ENCODE results near the gene SPAG17. TPM values are rescaled to one million over a fixed set of nuclear protein-coding genes. Genes with fewer than 3 reads are reported as not detected.

The SPAG17 gene
- total and polyA plus RNA-seq, 2 of the 4 experiments (the other 2 are of a cell fraction) = 0.10 TPM; not detected in 1

DNA sequence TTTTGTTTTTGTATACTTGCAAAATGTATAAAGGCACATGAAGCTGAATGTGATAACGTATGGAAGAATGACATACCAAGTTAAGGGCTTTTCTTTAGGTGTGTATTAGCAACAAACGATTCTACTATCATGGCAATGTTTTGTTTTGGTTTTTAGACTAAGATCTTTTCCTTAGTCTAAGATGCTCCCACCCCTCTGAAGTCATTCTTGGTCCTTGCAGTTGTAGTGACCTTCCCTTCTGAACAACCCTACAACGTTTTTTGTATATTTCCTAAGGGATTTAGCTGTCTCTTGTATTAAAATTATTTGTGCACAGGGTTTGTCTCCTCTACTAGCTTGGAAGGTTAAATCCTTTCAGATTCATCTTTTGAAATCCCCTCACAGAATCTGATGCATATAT is 61.0 kb downstream of the SPAG17 start:
- H3K9me1 ChIP-seq (ENCODE audit: insufficient read depth, low read length) = no peaks in the 10 kb centered on the region
- no peak overlapping the region for H3K4me3 ChIP-seq (ENCODE audit: insufficient read depth, low read depth, low read length)
- POLR2A ChIA-PET (ENCODE audit: unreplicated experiment) = no interaction called here
- no peak for ATAC-seq (ENCODE audit: low read depth)
- H4K91ac ChIP-seq (ENCODE audit: insufficient read depth, low read depth, low read length) = no peak overlapping the region
- H3K36me3 ChIP-seq (ENCODE audit: control insufficient read depth, insufficient read depth, low read length) = no peaks in the 10 kb centered on the region
- H3K4ac ChIP-seq (ENCODE audit: low read depth, low read length) = no peak overlapping the region
- no peak overlapping the region for H2BK20ac ChIP-seq (ENCODE audit: low read depth, low read length)
- no peak overlapping the region for H2AFZ ChIP-seq (replicated peaks; ENCODE audit: low read length, poor library complexity)
- no peak overlapping the region for H2BK15ac ChIP-seq (ENCODE audit: low read depth, low read length)
- H3K56ac ChIP-seq (ENCODE audit: extremely low read depth, insufficient read depth, low read length) = no peak overlapping the region
- no peak for DNase-seq
- H2BK120ac ChIP-seq (ENCODE audit: low read depth, low read length) = no peak overlapping the region
- 100% methylated on average over 1 of the region's 3 CpGs; no CpG with 5 or more reads in 1 of the 2 experiments for WGBS, 2 experiments (ENCODE audit: extremely low coverage in 2 of 2, insufficient read length in 1 of 2)
- BruUV-seq (replicated peaks) = no TSS peak
- no peak overlapping the region for H3K18ac ChIP-seq (ENCODE audit: low read depth, low read length)
- H3K14ac ChIP-seq (replicated peaks; ENCODE audit: low read depth, low read length) = no peak overlapping the region
- no peaks in the 10 kb centered on the region for H4K20me1 ChIP-seq (ENCODE audit: insufficient read depth, low read length)
- H2BK5ac ChIP-seq (ENCODE audit: low read depth, low read length, poor library complexity, severe bottlenecking) = no peak overlapping the region
- peaks cover 2% of the 10 kb centered on the region; the same call in 1 of the 2 replicates for H3K4me1 ChIP-seq (ENCODE audit: control insufficient read depth, insufficient read depth, low read length)
- H2AK5ac ChIP-seq (ENCODE audit: low read depth, low read length) = no peak overlapping the region
- in situ Hi-C loops (cut with MboI; ENCODE audit: low sequenced_read_pairs) = no loop called here
- CTCF ChIA-PET = no interaction called here
- H3K79me1 ChIP-seq (ENCODE audit: low read depth in 1 of 2, low read length in 2 of 2) = no peaks in the 10 kb centered on the region
- no peaks in the 10 kb centered on the region for H3K9me3 ChIP-seq (ENCODE audit: control insufficient read depth, insufficient read depth, low read length)
- no peaks in the 10 kb centered on the region; the same call in 1 of the 2 replicates for H3K27me3 ChIP-seq (ENCODE audit: control insufficient read depth, insufficient read depth, low read length)
- no peak overlapping the region for H3K23ac ChIP-seq (ENCODE audit: low read depth, low read length)
- H4K5ac ChIP-seq (ENCODE audit: low read depth, low read length) = no peak overlapping the region
- H3K4me2 ChIP-seq (ENCODE audit: low read depth, low read length) = no peak overlapping the region
- no peak overlapping the region for H3K9ac ChIP-seq (ENCODE audit: low read depth, low read length)
- H4K8ac ChIP-seq (ENCODE audit: low read depth in 2 of 2, low read length in 2 of 2) = no peak overlapping the region
- H2AK9ac ChIP-seq (replicated peaks; ENCODE audit: low read depth, low read length, poor library complexity) = no peak overlapping the region
- intact Hi-C loops (cut with micrococcal nuclease) = no loop called here
- H3K27ac ChIP-seq (ENCODE audit: insufficient read depth, low read length) = no peak overlapping the region
- dilution Hi-C loops (cut with HindIII; ENCODE audit: low sequenced_read_pairs, unreplicated experiment) = no loop called here
- TF ChIP-seq FOS (IDR thresholded peaks at IDR 0.05; ENCODE audit: low read depth, low read length) (no peak), RAD21 (IDR thresholded peaks at IDR 0.05; ENCODE audit: low read length) (no peak), SMC3 (IDR thresholded peaks at IDR 0.05; ENCODE audit: low read depth, low read length) (no peak), POLR2A (IDR thresholded peaks at IDR 0.05; ENCODE audit: low read depth, low read length) (no peak), CHD1 (IDR thresholded peaks at IDR 0.05; ENCODE audit: low read depth, low read length) (no peak), MXI1 (IDR thresholded peaks at IDR 0.05; ENCODE audit: borderline replicate concordance, low read depth, low read length) (no peak), MAZ (IDR thresholded peaks at IDR 0.05; ENCODE audit: borderline replicate concordance, low read depth, low read length) (no peak)
- TF ChIP-seq, protein P1, sequence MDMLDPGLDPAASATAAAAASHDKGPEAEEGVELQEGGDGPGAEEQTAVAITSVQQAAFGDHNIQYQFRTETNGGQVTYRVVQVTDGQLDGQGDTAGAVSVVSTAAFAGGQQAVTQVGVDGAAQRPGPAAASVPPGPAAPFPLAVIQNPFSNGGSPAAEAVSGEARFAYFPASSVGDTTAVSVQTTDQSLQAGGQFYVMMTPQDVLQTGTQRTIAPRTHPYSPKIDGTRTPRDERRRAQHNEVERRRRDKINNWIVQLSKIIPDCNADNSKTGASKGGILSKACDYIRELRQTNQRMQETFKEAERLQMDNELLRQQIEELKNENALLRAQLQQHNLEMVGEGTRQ (IDR thresholded peaks at IDR 0.05; ENCODE audit: low read depth, low read length) = no peak
- TF ChIP-seq, protein P2, sequence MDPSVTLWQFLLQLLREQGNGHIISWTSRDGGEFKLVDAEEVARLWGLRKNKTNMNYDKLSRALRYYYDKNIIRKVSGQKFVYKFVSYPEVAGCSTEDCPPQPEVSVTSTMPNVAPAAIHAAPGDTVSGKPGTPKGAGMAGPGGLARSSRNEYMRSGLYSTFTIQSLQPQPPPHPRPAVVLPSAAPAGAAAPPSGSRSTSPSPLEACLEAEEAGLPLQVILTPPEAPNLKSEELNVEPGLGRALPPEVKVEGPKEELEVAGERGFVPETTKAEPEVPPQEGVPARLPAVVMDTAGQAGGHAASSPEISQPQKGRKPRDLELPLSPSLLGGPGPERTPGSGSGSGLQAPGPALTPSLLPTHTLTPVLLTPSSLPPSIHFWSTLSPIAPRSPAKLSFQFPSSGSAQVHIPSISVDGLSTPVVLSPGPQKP (IDR thresholded peaks at IDR 0.05; ENCODE audit: borderline replicate concordance, low read depth, low read length) = no peak
- TF ChIP-seq, protein P3, sequence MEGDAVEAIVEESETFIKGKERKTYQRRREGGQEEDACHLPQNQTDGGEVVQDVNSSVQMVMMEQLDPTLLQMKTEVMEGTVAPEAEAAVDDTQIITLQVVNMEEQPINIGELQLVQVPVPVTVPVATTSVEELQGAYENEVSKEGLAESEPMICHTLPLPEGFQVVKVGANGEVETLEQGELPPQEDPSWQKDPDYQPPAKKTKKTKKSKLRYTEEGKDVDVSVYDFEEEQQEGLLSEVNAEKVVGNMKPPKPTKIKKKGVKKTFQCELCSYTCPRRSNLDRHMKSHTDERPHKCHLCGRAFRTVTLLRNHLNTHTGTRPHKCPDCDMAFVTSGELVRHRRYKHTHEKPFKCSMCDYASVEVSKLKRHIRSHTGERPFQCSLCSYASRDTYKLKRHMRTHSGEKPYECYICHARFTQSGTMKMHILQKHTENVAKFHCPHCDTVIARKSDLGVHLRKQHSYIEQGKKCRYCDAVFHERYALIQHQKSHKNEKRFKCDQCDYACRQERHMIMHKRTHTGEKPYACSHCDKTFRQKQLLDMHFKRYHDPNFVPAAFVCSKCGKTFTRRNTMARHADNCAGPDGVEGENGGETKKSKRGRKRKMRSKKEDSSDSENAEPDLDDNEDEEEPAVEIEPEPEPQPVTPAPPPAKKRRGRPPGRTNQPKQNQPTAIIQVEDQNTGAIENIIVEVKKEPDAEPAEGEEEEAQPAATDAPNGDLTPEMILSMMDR (conservative IDR thresholded peaks at IDR 0.05; ENCODE audit: low read depth, low read length) = no peak

Data from IMR-90 (cell line).